HG03575 (cell line): ENCODE measurements around the gene LSMEM2.
"Not testable (repeated sequence)": the region's sequence is repeated elsewhere in the genome, so short reads cannot be mapped to it uniquely, and the experiment has no call there.

ENCODE experiments used
- ATAC-seq: cut with Tn5 transposase; IDR thresholded peaks from one replicate; pipeline ENCODE4 v1.9.1; 2021; ENCODE audit not compliant: unreplicated experiment, insufficient number of reproducible peaks, low FRiP score; ENCODE audit errors: extremely low read depth

LSMEM2 gene

GRCh38 chr3:50262778-50263177 lies 16.1 kb upstream of the LSMEM2 start:
- ATAC-seq = no peak

GRCh38 chr3:50263478-50264382 lies 15.2 kb upstream of the LSMEM2 start:
- ATAC-seq = no peak

GRCh38 chr3:50264383-50264963 lies 14.4 kb upstream of the LSMEM2 start:
- ATAC-seq = no peak

- ATAC-seq = no peak
Observed at GRCh38 chr3:50264964-50265485, 13.9 kb upstream of the LSMEM2 start.

- no peak for ATAC-seq
Observed at GRCh38 chr3:50265571-50265970, 13.3 kb upstream of the LSMEM2 start.

- ATAC-seq = no peak
Observed at GRCh38 chr3:50266017-50266416, 12.9 kb upstream of the LSMEM2 start.

- no peak for ATAC-seq
Observed at GRCh38 chr3:50266836-50267235, 12.1 kb upstream of the LSMEM2 start.

- no peak for ATAC-seq
Observed at GRCh38 chr3:50267280-50267913, 11.5 kb upstream of the LSMEM2 start.

- ATAC-seq = no peak
Observed at GRCh38 chr3:50268276-50268675, 10.6 kb upstream of the LSMEM2 start.

GRCh38 chr3:50268703-50269451 lies 10.0 kb upstream of the LSMEM2 start, which contains the start of gene SEMA3B:
SEMA3B (plus strand) TSS chr3:50269147; CDS start chr3:50269241, 94 bp downstream.
- ATAC-seq = no peak

- ATAC-seq = no peak
Observed at GRCh38 chr3:50269460-50269859, 9.4 kb upstream of the LSMEM2 start.

- ATAC-seq = no peak
Observed at GRCh38 chr3:50269977-50270413, 8.9 kb upstream of the LSMEM2 start.

GRCh38 chr3:50270422-50271224 lies 8.3 kb upstream of the LSMEM2 start:
- ATAC-seq = no peak

- ATAC-seq = no peak
Observed at GRCh38 chr3:50271314-50271936, 7.5 kb upstream of the LSMEM2 start.

- not testable (repeated sequence) for ATAC-seq
Observed at GRCh38 chr3:50272538-50272910, 6.4 kb upstream of the LSMEM2 start.

- ATAC-seq = no peak
Observed at GRCh38 chr3:50272911-50273688, 5.8 kb upstream of the LSMEM2 start.

- no peak for ATAC-seq
Observed at GRCh38 chr3:50273689-50274065, 5.2 kb upstream of the LSMEM2 start.
